ENCODE data around the gene TBC1D14.

- TF ChIP-seq, protein P1, sequence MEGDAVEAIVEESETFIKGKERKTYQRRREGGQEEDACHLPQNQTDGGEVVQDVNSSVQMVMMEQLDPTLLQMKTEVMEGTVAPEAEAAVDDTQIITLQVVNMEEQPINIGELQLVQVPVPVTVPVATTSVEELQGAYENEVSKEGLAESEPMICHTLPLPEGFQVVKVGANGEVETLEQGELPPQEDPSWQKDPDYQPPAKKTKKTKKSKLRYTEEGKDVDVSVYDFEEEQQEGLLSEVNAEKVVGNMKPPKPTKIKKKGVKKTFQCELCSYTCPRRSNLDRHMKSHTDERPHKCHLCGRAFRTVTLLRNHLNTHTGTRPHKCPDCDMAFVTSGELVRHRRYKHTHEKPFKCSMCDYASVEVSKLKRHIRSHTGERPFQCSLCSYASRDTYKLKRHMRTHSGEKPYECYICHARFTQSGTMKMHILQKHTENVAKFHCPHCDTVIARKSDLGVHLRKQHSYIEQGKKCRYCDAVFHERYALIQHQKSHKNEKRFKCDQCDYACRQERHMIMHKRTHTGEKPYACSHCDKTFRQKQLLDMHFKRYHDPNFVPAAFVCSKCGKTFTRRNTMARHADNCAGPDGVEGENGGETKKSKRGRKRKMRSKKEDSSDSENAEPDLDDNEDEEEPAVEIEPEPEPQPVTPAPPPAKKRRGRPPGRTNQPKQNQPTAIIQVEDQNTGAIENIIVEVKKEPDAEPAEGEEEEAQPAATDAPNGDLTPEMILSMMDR (IDR thresholded peaks at IDR 0.05) = no peak
- no peak for TF ChIP-seq POLR2A (IDR thresholded peaks at IDR 0.05)
These were observed 14.7 kb downstream of the TBC1D14 start for GRCh38 chr4:6924361-6924779.

Measured in testis (tissue), 2 donors.